Neural cell (in vitro differentiated cells): Measurements from ENCODE around the gene GPR65.

Experiments
- EP300 ChIP-seq: fragments of 450-650 bp; conservative IDR thresholded peaks from 2 replicates; pipeline ENCODE4 v1.6.1; 2014; ENCODE audit warnings: antibody characterized with exemption, mild to moderate bottlenecking, moderate library complexity; ENCODE audit not compliant: poor library complexity, severe bottlenecking
- EZH2 ChIP-seq: fragments of 200-600, 300-800 bp; shearing (Covaris generic), sonication (generic); IDR thresholded peaks from 2 replicates; pipeline ENCODE4 v1.6.1; 2014; ENCODE audit warnings: antibody characterized with exemption, low read length, borderline replicate concordance, mild to moderate bottlenecking; ENCODE audit not compliant: insufficient read depth, poor library complexity, severe bottlenecking
- POLR2AphosphoS5 ChIP-seq: IDR thresholded peaks from 2 replicates; pipeline ENCODE4 v1.6.1; 2012
- RAD21 ChIP-seq: fragments of 450-650 bp; conservative IDR thresholded peaks from 2 replicates; pipeline ENCODE4 v1.6.1; 2014; ENCODE audit warnings: antibody characterized with exemption, mild to moderate bottlenecking, moderate library complexity
- SMC3 ChIP-seq: fragments of 450-650 bp; conservative IDR thresholded peaks from 2 replicates; pipeline ENCODE4 v1.6.1; 2014; ENCODE audit warnings: antibody characterized with exemption, mild to moderate bottlenecking, moderate library complexity; ENCODE audit not compliant: poor library complexity
- TF ChIP-seq, protein P1 (sequence below): fragments of 450-650 bp; IDR thresholded peaks from 2 replicates; pipeline ENCODE4 v1.5.1; 2014; ENCODE audit warnings: antibody characterized with exemption, mild to moderate bottlenecking, moderate library complexity; ENCODE audit not compliant: poor library complexity, severe bottlenecking
- TF ChIP-seq, protein P2 (sequence below): IDR thresholded peaks from 2 replicates; pipeline ENCODE4 v1.6.1; 2012; ENCODE audit warnings: borderline replicate concordance

DNA sequence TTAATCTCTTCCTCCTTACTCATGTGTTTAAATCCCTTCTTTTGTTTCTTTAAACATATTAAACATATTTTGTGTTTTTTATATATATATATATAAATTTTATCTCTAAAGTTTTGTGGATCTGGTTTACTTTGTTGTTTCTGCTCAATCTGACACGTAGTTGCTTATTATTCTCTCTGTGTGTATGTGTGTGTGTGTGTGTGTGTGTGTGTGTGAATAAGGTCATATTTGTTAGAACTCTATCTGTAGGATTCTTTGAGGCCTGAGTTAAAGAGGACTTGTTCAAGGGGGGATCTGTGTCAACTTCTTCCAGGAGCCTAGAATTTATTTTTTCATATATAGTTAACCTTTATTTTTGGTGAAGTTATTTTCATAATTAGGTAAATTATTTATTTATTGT, 2.7 kb downstream of the GPR65 start:
- TF ChIP-seq, protein P1, sequence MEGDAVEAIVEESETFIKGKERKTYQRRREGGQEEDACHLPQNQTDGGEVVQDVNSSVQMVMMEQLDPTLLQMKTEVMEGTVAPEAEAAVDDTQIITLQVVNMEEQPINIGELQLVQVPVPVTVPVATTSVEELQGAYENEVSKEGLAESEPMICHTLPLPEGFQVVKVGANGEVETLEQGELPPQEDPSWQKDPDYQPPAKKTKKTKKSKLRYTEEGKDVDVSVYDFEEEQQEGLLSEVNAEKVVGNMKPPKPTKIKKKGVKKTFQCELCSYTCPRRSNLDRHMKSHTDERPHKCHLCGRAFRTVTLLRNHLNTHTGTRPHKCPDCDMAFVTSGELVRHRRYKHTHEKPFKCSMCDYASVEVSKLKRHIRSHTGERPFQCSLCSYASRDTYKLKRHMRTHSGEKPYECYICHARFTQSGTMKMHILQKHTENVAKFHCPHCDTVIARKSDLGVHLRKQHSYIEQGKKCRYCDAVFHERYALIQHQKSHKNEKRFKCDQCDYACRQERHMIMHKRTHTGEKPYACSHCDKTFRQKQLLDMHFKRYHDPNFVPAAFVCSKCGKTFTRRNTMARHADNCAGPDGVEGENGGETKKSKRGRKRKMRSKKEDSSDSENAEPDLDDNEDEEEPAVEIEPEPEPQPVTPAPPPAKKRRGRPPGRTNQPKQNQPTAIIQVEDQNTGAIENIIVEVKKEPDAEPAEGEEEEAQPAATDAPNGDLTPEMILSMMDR: no peak
- TF ChIP-seq EZH2 (no peak), SMC3 (no peak), RAD21 (no peak), EP300 (no peak), POLR2AphosphoS5 (no peak)
- TF ChIP-seq, protein P2, sequence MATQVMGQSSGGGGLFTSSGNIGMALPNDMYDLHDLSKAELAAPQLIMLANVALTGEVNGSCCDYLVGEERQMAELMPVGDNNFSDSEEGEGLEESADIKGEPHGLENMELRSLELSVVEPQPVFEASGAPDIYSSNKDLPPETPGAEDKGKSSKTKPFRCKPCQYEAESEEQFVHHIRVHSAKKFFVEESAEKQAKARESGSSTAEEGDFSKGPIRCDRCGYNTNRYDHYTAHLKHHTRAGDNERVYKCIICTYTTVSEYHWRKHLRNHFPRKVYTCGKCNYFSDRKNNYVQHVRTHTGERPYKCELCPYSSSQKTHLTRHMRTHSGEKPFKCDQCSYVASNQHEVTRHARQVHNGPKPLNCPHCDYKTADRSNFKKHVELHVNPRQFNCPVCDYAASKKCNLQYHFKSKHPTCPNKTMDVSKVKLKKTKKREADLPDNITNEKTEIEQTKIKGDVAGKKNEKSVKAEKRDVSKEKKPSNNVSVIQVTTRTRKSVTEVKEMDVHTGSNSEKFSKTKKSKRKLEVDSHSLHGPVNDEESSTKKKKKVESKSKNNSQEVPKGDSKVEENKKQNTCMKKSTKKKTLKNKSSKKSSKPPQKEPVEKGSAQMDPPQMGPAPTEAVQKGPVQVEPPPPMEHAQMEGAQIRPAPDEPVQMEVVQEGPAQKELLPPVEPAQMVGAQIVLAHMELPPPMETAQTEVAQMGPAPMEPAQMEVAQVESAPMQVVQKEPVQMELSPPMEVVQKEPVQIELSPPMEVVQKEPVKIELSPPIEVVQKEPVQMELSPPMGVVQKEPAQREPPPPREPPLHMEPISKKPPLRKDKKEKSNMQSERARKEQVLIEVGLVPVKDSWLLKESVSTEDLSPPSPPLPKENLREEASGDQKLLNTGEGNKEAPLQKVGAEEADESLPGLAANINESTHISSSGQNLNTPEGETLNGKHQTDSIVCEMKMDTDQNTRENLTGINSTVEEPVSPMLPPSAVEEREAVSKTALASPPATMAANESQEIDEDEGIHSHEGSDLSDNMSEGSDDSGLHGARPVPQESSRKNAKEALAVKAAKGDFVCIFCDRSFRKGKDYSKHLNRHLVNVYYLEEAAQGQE: no peak
